HG03045 (cell line): Measurements from ENCODE around the gene BCL7B.
A peak's percentile ranks its signal among the peaks of the same experiment; 100 is the strongest.
"Not testable (repeated sequence)": the region's sequence is repeated elsewhere in the genome, so short reads cannot be mapped to it uniquely, and the experiment has no call there.

Experiments
- ATAC-seq: cut with Tn5 transposase; IDR thresholded peaks from one replicate; pipeline ENCODE4 v1.9.1; 2021; ENCODE audit warnings: mild to moderate bottlenecking, moderate library complexity; ENCODE audit not compliant: unreplicated experiment

The BCL7B gene

GRCh38 chr7:73573276-73573675 is 15.8 kb upstream of the BCL7B start:
- ATAC-seq, result no peak

- no peak for ATAC-seq
Observed at GRCh38 chr7:73572767-73573186, 15.3 kb upstream of the BCL7B start.

GRCh38 chr7:73570977-73571376 is 13.5 kb upstream of the BCL7B start:
- ATAC-seq, result no peak

- ATAC-seq, result no peak
Observed at GRCh38 chr7:73570521-73570920, 13.0 kb upstream of the BCL7B start.

GRCh38 chr7:73569042-73569608 is 11.6 kb upstream of the BCL7B start:
- ATAC-seq, result no peak

GRCh38 chr7:73567846-73568685 is 10.6 kb upstream of the BCL7B start:
- ATAC-seq, result no peak

- ATAC-seq, result no peak
Observed at GRCh38 chr7:73567140-73567539, 9.7 kb upstream of the BCL7B start.

GRCh38 chr7:73566431-73566830 is 8.9 kb upstream of the BCL7B start:
- ATAC-seq, result not testable (repeated sequence)

- ATAC-seq, result no peak
Observed at GRCh38 chr7:73565675-73566340, 8.3 kb upstream of the BCL7B start.

- ATAC-seq, result no peak
Observed at GRCh38 chr7:73560109-73560835, 2.8 kb upstream of the BCL7B start.

GRCh38 chr7:73557108-73557396 is 438 bp downstream of the BCL7B start:
- peak; percentile 88 for ATAC-seq

GRCh38 chr7:73556208-73557107 is 1.0 kb downstream of the BCL7B start:
- no peak for ATAC-seq

- ATAC-seq, result no peak
Observed at GRCh38 chr7:73555411-73555982, 2.0 kb downstream of the BCL7B start.

GRCh38 chr7:73550093-73550492 is 7.4 kb downstream of the BCL7B start:
- not testable (repeated sequence) for ATAC-seq

- no peak for ATAC-seq
Observed at GRCh38 chr7:73549176-73549575, 8.3 kb downstream of the BCL7B start.

- no peak for ATAC-seq
Observed at GRCh38 chr7:73547841-73548240, 9.6 kb downstream of the BCL7B start.

- ATAC-seq, result no peak
Observed at GRCh38 chr7:73544678-73545077, 12.8 kb downstream of the BCL7B start.

- ATAC-seq, result no peak
Observed at GRCh38 chr7:73541722-73542121, 15.8 kb downstream of the BCL7B start.

- no peak for ATAC-seq
Observed at GRCh38 chr7:73539709-73540108, 17.8 kb downstream of the BCL7B start.

- ATAC-seq, result not testable (repeated sequence)
Observed at GRCh38 chr7:73538510-73538909, 19.0 kb downstream of the BCL7B start.
